WTC11 (cell line): ENCODE results near the gene MACROD2. TPM values are rescaled to one million over a fixed set of nuclear protein-coding genes. Genes with fewer than 3 reads are reported as not detected.

ENCODE experiments used
- ATAC-seq: fragments of 200-7000 bp; cut with Tn5 transposase; 2 replicates; pipeline ENCODE4 v1.10.0; 2021; ENCODE audit warnings: mild to moderate bottlenecking, moderate library complexity
- CTCF ChIA-PET: fragments of 300-600 bp; sonication (Branson Sonifier 250); formaldehyde crosslinking; loops from one replicate; lab custom pipeline; 2021; ENCODE audit warnings: antibody characterized with exemption; lab: Charles Lee
- POLR2A ChIA-PET: fragments of 350-600 bp; sonication (Branson Sonifier 250); formaldehyde crosslinking; loops from one replicate; lab custom pipeline; 2021; ENCODE audit warnings: antibody characterized with exemption; lab: Charles Lee
- DNase-seq: peaks from one replicate; pipeline ENCODE4 v3.0.0; 2021; ENCODE audit warnings: low spot score
- H3K27ac Mint-ChIP-seq: 2 replicates; pipeline ENCODE4 v1.8.0; 2021; ENCODE audit warnings: mixed read lengths
- H3K27me3 Mint-ChIP-seq: 2 replicates; pipeline ENCODE4 v1.8.0; 2021; ENCODE audit warnings: low read depth, mild to moderate bottlenecking, moderate library complexity, mixed read lengths
- H3K36me3 Mint-ChIP-seq: 2 replicates; pipeline ENCODE4 v1.8.0; 2021; ENCODE audit warnings: mixed read lengths
- H3K4me1 Mint-ChIP-seq: 2 replicates; pipeline ENCODE4 v1.8.0; 2022; ENCODE audit warnings: mixed read lengths
- H3K4me3 Mint-ChIP-seq: 2 replicates; pipeline ENCODE4 v1.8.0; 2021; ENCODE audit warnings: mild to moderate bottlenecking, moderate library complexity, mixed read lengths
- H3K9me3 Mint-ChIP-seq: 2 replicates; pipeline ENCODE4 v1.8.0; 2021; ENCODE audit warnings: mixed read lengths
- CDX4 ChIP-seq: fragments of 250-450 bp; sonication (Bioruptor Pico); IDR thresholded peaks from 2 replicates; pipeline ENCODE4 v1.9.0; 2021; ENCODE audit warnings: moderate library complexity, mild to moderate bottlenecking, inconsistent platforms, borderline replicate concordance
- GRHL2 ChIP-seq: fragments of 250-450 bp; sonication (Bioruptor Pico); IDR thresholded peaks from 2 replicates; pipeline ENCODE4 v1.8.0; 2022; ENCODE audit warnings: mild to moderate bottlenecking, moderate library complexity; ENCODE audit not compliant: insufficient replicate concordance, severe bottlenecking
- MXD4 ChIP-seq: fragments of 250-450 bp; sonication (Bioruptor Pico); IDR thresholded peaks from 2 replicates; pipeline ENCODE4 v1.8.0; 2021; ENCODE audit warnings: mild to moderate bottlenecking, moderate library complexity, borderline replicate concordance
- NR3C1 ChIP-seq: sonication (generic); formaldehyde crosslinking; conservative IDR thresholded peaks from 2 replicates; pipeline ENCODE4 v1.8.1; 2023; ENCODE audit warnings: low read depth, mild to moderate bottlenecking, missing genetic modification reagents
- TCF7 ChIP-seq: sonication (generic); formaldehyde crosslinking; IDR thresholded peaks from 2 replicates; pipeline ENCODE4 v1.8.0; 2022; ENCODE audit warnings: mild to moderate bottlenecking, low read depth, missing genetic modification reagents, moderate library complexity
- USF2 ChIP-seq: sonication (generic); formaldehyde crosslinking; IDR thresholded peaks from 2 replicates; pipeline ENCODE4 v1.8.1; 2023; ENCODE audit warnings: mild to moderate bottlenecking, missing genetic modification reagents, moderate library complexity
- ZNF263 ChIP-seq: sonication (generic); formaldehyde crosslinking; IDR thresholded peaks from 2 replicates; pipeline ENCODE4 v1.8.1; 2022; ENCODE audit warnings: low read depth, mild to moderate bottlenecking, moderate library complexity, missing genetic modification reagents
- ZNF532 ChIP-seq: fragments of 250-450 bp; sonication (Bioruptor Pico); IDR thresholded peaks from 2 replicates; pipeline ENCODE4 v1.9.0; 2021; ENCODE audit warnings: mild to moderate bottlenecking, borderline replicate concordance
- ZSCAN18 ChIP-seq: fragments of 250-450 bp; sonication (Bioruptor Pico); IDR thresholded peaks from 2 replicates; pipeline ENCODE4 v2.1.2; 2022; ENCODE audit warnings: mild to moderate bottlenecking, moderate library complexity
- total RNA-seq: library from RNA; stranded (reverse); gene quantifications from 3 replicates; pipeline ENCODE4 v1.2.3, GENCODE V29; 2021
- TF ChIP-seq, protein P1 (sequence below): sonication (generic); formaldehyde crosslinking; IDR thresholded peaks from 2 replicates; pipeline ENCODE4 v1.8.0; 2022; ENCODE audit warnings: mild to moderate bottlenecking, missing genetic modification reagents
- TF ChIP-seq, protein P2 (sequence below): sonication (generic); formaldehyde crosslinking; conservative IDR thresholded peaks from 2 replicates; pipeline ENCODE4 v1.8.1; 2022; ENCODE audit warnings: mild to moderate bottlenecking, missing genetic modification reagents
- TF ChIP-seq, protein P3 (sequence below): sonication (generic); formaldehyde crosslinking; IDR thresholded peaks from 2 replicates; pipeline ENCODE4 v1.8.1; 2023; ENCODE audit warnings: mild to moderate bottlenecking, missing genetic modification reagents
- TF ChIP-seq, protein P4 (sequence below): sonication (generic); formaldehyde crosslinking; IDR thresholded peaks from 2 replicates; pipeline ENCODE4 v1.8.0; 2022; ENCODE audit warnings: mild to moderate bottlenecking, missing genetic modification reagents

MACROD2 gene
- total RNA-seq, 1 experiment from 2014 or later = 4.1 TPM

DNA sequence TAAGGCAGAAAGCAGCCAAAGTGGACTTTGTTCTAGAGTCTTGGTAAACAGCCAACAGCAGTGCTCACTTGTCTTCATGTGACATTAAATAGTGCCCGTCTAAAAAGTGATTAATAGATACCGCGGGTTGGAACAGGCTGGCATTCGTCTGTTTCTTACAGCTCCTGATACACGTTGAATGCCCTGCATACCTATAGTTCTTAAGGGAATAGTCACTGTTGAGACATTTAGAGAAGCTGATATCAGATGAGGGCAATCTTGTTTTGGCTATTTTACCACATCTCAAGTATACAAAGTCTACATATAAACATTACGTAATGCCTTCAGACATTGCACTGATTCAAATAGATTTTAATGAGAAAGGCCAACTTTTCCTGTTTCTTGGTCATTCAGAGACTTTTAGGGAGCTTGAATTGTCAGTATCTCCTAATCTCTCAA is 717.0 kb downstream of the MACROD2 start (continued):
- TF ChIP-seq, protein P1, sequence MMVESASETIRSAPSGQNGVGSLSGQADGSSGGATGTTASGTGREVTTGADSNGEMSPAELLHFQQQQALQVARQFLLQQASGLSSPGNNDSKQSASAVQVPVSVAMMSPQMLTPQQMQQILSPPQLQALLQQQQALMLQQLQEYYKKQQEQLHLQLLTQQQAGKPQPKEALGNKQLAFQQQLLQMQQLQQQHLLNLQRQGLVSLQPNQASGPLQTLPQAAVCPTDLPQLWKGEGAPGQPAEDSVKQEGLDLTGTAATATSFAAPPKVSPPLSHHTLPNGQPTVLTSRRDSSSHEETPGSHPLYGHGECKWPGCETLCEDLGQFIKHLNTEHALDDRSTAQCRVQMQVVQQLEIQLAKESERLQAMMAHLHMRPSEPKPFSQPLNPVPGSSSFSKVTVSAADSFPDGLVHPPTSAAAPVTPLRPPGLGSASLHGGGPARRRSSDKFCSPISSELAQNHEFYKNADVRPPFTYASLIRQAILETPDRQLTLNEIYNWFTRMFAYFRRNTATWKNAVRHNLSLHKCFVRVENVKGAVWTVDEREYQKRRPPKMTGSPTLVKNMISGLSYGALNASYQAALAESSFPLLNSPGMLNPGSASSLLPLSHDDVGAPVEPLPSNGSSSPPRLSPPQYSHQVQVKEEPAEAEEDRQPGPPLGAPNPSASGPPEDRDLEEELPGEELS (CRISPR knock-in tag) = no peak
- TF ChIP-seq ZSCAN18 (no peak), USF2 (CRISPR knock-in tag) (no peak)

- H3K4me1 Mint-ChIP-seq = peaks cover 71% of the 10 kb centered on the region
Observed at GRCh38 chr20:14715400-14715799, 720.1 kb downstream of the MACROD2 start.

More at GRCh38 chr20:14715400-14715799, 720.1 kb downstream of the MACROD2 start:
- Mint-ChIP-seq H3K4me3 (peak overlapping the region; percentile 51), H3K27me3 (no peaks in the 10 kb centered on the region; the same call in 1 of the 2 replicates), H3K9me3 (peaks cover 7% of the 10 kb centered on the region), H3K36me3 (no peaks in the 10 kb centered on the region; the same call in 1 of the 2 replicates), H3K27ac (peak overlapping the region; percentile 88)
- CTCF ChIA-PET = interaction anchor here (1.2 kb wide), 1 partner anchor 522 kb away, joined by 3 read pairs; no protein-coding TSS in a partner anchor
- TF ChIP-seq, protein P2, sequence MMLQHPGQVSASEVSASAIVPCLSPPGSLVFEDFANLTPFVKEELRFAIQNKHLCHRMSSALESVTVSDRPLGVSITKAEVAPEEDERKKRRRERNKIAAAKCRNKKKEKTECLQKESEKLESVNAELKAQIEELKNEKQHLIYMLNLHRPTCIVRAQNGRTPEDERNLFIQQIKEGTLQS (CRISPR knock-in tag) = no peak
- TF ChIP-seq ZNF263 (CRISPR knock-in tag) (no peak), CDX4 (CRISPR knock-in tag) (no peak), ZNF532 (CRISPR knock-in tag) (no peak), MXD4 (CRISPR knock-in tag) (no peak), NR3C1 (CRISPR knock-in tag) (no peak), GRHL2 (CRISPR knock-in tag) (no peak), ZSCAN18 (no peak), TCF7 (CRISPR knock-in tag) (no peak)
- TF ChIP-seq, protein P3, sequence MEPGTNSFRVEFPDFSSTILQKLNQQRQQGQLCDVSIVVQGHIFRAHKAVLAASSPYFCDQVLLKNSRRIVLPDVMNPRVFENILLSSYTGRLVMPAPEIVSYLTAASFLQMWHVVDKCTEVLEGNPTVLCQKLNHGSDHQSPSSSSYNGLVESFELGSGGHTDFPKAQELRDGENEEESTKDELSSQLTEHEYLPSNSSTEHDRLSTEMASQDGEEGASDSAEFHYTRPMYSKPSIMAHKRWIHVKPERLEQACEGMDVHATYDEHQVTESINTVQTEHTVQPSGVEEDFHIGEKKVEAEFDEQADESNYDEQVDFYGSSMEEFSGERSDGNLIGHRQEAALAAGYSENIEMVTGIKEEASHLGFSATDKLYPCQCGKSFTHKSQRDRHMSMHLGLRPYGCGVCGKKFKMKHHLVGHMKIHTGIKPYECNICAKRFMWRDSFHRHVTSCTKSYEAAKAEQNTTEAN = no peak
- TF ChIP-seq, protein P4, sequence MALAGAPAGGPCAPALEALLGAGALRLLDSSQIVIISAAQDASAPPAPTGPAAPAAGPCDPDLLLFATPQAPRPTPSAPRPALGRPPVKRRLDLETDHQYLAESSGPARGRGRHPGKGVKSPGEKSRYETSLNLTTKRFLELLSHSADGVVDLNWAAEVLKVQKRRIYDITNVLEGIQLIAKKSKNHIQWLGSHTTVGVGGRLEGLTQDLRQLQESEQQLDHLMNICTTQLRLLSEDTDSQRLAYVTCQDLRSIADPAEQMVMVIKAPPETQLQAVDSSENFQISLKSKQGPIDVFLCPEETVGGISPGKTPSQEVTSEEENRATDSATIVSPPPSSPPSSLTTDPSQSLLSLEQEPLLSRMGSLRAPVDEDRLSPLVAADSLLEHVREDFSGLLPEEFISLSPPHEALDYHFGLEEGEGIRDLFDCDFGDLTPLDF (CRISPR knock-in tag) = no peak
- peak; percentile 55 for ATAC-seq
- POLR2A ChIA-PET = no interaction called here
- DNase-seq = no peak
